HS-5 (cell line): ENCODE results near the gene KSR2.
A peak's percentile ranks its signal among the peaks of the same experiment; 100 is the strongest.
"Not testable (repeated sequence)": the region's sequence is repeated elsewhere in the genome, so short reads cannot be mapped to it uniquely, and the experiment has no call there.

Source experiments
- DNase-seq: peaks from one replicate; pipeline ENCODE4 v3.0.0-alpha.2; 2012; ENCODE audit warnings: low read depth

KSR2 gene

DNA sequence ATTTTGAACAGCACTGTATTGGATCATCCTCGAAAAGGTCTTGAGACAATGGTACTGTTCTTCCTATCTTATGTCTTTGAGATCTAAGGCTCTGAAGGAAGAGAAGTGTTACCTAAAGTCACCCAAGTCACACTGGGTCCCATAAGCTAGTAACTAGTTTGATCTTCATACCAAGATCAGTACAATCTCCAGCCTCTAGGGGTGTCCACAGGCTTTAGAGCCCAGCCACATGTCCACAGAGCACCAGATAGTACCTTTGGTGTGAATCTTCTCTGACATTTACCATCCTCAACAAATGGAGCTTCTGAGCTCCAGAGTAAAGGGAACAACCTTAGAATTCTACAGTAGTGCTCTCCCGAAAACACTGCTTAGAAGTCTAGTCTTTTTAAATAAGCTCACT lies 78.7 kb downstream of the KSR2 start:
- no peak for DNase-seq

DNA sequence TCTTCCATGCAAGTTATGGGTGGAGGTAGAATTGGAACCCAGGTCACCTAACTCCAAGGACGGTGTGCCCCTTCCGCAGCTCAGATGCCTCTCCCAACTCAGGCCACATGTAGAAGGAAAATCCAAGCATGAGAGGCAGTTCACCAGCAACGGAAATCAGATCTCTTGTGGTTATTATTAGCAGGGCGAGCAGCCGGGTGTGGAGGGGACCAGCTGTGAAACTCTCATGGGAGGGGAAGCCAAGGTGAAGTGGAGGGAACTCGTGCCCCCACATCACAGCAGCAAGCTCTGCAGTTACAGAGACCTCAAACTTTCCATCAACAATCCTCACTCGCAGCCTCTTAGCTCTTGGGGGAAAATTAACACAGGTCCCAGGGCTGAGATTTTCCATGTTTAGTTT lies 79.7 kb downstream of the KSR2 start:
- no peak for DNase-seq

DNA sequence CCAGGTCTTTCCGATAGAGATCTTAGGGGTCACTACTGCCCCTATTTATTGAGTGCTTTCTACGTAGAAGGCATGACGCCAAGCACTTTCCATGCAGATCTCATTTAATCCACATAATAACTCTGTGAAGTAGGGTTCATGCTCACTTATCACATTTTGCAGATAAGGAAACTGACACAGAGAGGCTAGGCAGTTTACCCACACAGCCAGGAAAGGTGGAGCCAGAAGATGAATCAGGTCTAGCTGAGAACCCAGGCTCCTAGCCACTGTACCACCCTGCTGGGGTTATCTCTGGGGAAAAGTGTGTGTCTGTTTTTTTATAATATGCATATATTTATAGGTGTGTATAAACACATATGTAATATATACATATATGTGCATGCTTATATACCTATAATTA lies 83.6 kb downstream of the KSR2 start:
- no peak for DNase-seq

DNA sequence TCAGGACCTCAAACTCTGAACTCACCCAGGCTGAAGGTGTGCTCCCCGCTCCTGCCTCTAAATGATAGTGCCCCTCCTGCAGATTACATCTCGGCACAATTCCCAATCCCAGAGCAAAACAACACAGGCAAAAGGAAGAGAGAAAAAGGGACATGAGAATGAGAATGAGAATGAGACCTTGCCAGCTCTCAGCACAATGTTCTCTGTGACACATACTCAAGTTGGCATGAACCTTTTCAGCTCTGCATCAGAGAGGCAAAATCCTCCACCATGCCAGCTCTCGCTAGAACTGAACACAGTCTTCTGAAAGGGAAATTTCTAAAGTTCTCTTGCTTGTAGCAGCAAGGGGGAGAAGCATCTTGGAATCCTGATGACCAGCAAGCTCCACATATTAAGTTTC lies 84.6 kb downstream of the KSR2 start:
- no peak for DNase-seq

GRCh38 chr12:117882603-117883184 lies 86.1 kb downstream of the KSR2 start:
- no peak for DNase-seq

GRCh38 chr12:117882181-117882580 lies 86.6 kb downstream of the KSR2 start:
- no peak for DNase-seq

- no peak for DNase-seq
These were observed 87.3 kb downstream of the KSR2 start for GRCh38 chr12:117881517-117881916.

DNA sequence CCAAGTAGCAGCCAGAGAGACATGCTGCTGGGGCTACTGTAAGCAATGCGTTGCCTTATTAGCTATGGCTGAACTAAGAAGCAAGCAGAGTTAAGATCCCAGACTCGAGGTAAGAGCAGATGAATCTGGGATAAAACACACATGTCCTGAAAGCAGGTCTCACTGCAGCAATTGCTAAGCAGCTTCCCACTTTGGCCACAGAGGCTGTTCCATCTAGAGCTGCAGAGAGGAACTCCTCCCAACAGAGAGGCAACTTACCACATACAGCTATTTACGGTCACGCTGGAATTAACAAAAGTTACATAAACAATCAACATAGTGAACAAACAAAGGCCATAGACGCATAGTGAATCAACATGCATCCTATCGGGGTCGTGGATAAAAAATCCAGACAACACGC lies 90.2 kb downstream of the KSR2 start:
- no peak for DNase-seq

DNA sequence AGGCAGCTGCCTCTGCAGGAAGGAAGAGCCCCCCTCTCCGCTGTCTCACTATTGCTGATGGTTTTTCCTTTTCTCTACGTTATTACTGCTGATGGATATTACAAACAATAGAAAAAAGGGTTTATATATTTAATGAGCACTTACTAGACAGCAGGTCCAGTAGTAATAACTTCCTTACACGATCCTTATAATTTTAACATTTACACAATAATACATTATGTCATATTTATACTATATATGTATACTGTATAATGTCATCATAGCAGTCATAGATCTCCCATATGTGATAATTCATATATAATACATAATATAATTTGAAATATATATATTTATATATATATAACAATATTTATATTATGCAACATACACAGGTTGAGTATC lies 92.4 kb downstream of the KSR2 start:
- DNase-seq: no peak

- DNase-seq: no peak
These were observed 92.9 kb downstream of the KSR2 start for GRCh38 chr12:117875744-117876435.

DNA sequence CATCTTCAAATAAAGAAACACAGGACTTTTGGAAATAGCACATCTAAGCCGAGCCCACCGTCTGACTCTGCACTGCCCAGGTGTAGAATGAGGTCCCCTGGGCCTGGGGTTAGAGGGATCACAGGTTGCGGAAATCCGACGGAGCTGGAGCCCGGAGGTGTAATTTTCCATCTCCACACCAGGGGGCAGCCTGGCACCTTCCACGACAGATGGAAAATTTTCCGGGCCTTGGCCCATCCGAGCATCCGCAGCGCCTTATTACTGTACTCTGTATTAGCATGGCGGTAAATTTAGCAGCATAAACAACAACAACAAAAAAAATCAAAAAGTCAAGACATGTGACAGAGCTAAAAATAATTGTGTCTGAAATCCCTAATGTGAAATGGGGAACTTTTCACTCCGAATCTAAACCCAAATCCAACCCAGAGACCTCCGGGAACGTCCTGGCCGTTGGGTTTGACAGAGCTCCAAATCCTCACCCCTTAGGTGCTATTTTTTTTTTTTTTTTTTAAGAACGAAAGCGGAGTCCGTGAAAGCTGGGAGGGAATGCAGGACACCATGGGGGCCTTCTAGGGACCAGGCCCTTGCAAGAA lies 93.9 kb downstream of the KSR2 start:
- DNase-seq: no peak

DNA sequence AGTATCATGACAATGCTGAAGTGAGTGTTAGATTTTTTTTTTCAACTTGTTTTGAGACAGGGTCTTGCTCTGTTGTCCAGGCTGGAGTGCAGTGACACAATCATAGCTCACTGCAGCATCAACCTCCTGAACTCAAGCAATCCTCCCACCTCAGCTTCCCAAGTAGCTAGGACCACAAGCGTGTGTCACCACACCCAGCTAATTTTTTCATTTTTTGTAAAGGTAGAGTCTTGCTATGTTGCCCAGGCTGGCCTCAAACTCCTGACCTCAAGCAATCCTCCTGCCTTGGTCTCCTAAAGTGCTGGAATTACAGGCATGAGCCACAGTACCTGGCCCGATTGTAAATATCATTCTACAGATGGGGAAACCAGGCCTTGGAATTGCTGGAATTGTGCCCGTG lies 94.6 kb downstream of the KSR2 start:
- DNase-seq: not testable (repeated sequence)

DNA sequence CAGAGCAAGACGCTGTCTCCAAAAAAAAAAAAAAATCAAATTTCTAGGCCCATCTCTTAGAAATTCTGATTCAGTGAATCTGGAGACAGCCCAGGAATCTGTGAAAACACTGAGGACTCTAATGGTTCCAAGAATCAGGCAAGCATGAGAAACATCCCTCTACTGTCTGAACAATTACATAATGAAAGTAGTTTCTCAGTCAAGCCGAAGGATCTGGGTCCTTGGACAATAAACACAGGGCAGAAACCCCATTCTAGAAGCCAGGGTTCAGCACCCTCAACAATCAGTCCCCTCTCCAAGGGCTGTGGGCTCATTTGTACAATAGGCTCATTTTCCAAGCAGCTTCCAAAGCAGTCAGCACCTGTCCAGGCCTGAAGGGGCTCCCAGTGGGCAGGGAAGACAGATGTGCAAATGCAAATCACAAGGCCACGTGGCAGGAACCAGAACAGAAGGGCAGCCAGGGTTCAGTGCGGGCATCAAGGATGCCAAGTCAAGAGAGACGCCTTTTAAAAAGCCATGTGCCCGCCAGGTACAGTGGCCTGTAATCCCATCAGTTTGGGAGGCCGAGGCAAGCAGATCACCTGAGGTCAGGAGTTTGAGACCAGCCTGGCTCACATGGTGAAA lies 96.1 kb downstream of the KSR2 start:
- DNase-seq: no peak

DNA sequence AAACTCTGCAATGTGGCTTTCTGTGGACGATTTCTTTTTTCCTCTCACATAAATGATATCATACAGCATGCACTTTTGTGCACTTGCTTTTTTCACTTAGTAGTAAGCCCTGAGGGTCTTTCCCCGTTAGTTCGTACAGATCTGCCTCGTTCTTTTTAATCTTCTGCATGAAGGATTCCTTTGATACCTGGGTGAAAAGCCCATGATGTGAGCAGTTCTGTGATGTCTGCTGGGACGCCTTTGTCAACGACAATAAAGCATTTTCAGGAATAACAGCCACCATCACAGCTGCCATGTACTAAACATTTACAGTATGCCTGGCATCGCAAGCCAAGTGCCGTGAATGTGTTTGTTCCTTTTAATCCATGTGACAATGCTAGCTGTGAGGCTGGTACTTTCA lies 99.2 kb downstream of the KSR2 start:
- no peak for DNase-seq

- no peak for DNase-seq
These were observed 101.4 kb downstream of the KSR2 start for GRCh38 chr12:117867348-117867747.

DNA sequence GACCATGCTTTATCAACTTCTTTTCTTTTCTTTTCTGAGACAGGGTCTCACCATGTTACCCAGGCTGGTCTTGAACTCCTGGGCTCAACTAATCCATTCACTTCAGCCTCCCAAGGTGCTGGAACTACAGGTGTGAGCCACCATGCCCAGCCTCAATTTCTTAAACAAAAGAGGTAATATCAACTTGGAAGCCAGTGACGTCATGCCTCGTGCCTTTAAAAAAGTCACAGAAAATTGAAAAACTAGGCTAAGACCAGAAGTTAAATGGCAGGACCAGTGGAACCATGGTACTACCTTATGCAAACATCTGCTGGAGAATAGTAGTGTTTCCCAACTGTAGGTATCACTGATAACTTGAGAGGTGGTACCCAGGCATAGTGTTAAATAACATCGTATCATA lies 103.3 kb downstream of the KSR2 start:
- DNase-seq: no peak

DNA sequence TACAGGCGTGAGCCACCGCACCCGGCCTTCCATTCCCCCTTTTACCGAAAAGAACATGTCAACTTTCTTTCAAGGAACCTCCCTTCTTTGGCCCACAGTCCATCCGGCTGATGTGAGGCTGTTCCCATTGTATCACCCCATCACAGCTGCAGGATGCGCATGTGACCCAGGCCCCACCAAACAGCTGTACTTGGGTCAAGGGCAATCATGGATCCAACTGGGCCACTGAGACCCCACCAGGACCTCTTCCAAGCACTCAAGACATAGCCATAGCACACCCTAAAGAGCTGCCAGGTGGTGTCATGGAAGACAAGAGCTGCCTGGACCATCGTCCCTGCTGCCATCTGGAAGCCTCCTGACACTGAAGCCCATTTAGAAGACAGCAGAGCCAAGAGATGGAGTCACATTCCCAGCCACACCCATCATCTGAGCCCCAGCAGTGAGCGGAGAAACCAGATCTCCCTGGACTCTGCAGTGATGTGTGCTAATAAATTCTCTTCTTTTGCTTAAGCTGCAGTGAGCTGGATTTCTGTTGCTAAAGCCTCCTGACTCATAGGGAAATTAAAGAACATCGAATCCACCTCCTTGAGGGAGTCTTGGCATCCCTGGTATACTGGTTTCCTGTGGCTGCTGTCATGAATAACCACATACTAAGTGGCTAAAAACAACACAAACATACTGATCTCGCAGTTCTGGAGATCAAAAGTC lies 105.6 kb downstream of the KSR2 start:
- DNase-seq: peak; percentile 51

GRCh38 chr12:117861691-117862090 lies 107.1 kb downstream of the KSR2 start:
- no peak for DNase-seq

GRCh38 chr12:117860787-117861290 lies 108.0 kb downstream of the KSR2 start:
- not testable (repeated sequence) for DNase-seq

GRCh38 chr12:117860111-117860510 lies 108.7 kb downstream of the KSR2 start:
- no peak for DNase-seq

GRCh38 chr12:117857632-117858612 lies 110.9 kb downstream of the KSR2 start:
- DNase-seq: no peak
